D721Med (cell line): ENCODE results near the gene TMCO2.
A peak's percentile ranks its signal among the peaks of the same experiment; 100 is the strongest.

ENCODE experiments used
- DNase-seq: peaks from one replicate; pipeline ENCODE4 v3.0.0; 2011; ENCODE audit warnings: low spot score; ENCODE audit not compliant: insufficient read length
- FAIRE-seq: peaks from 2 replicates; lab custom pipeline; 2011; peaks lifted over from hg19 to GRCh38; lab: Jason Lieb, UNC
- CTCF ChIP-seq: IDR thresholded peaks from 2 replicates; pipeline ENCODE4 v1.5.1; 2012; ENCODE audit warnings: mild to moderate bottlenecking, control low read depth; ENCODE audit not compliant: insufficient read depth; ENCODE audit errors: missing control alignments

Gene TMCO2

GRCh38 chr1:40257313-40257687, 9.6 kb downstream of the TMCO2 start:
- no peak for TF ChIP-seq CTCF
- no peak for DNase-seq
- no peak for FAIRE-seq

- peak; percentile 47 for DNase-seq
- no peak for TF ChIP-seq CTCF
- no peak for FAIRE-seq
These were observed 10.1 kb downstream of the TMCO2 start, which contains the start of gene ZMPSTE24 for GRCh38 chr1:40257688-40258444. Gene ZMPSTE24 (plus strand): TSS chr1:40258236. CDS start chr1:40258272, 36 bp downstream.

GRCh38 chr1:40258445-40258769, 10.7 kb downstream of the TMCO2 start:
- TF ChIP-seq CTCF, result no peak
- no peak for FAIRE-seq
- no peak for DNase-seq

GRCh38 chr1:40264354-40264781, 16.6 kb downstream of the TMCO2 start:
- no peak for FAIRE-seq
- no peak for DNase-seq
- no peak for TF ChIP-seq CTCF

- DNase-seq (no peak), FAIRE-seq (no peak)
- no peak for TF ChIP-seq CTCF
These were observed 17.6 kb downstream of the TMCO2 start for GRCh38 chr1:40265298-40265697.

- DNase-seq (no peak), FAIRE-seq (no peak)
- no peak for TF ChIP-seq CTCF
These were observed 18.2 kb downstream of the TMCO2 start for GRCh38 chr1:40265919-40266318.

- DNase-seq, result no peak
- TF ChIP-seq CTCF, result no peak
- FAIRE-seq, result no peak
These were observed 19.2 kb downstream of the TMCO2 start for GRCh38 chr1:40266786-40267535.
